Suprapubic skin (tissue), 4 donors: Measurements from ENCODE around the gene DAGLA. TPM values are rescaled to one million over a fixed set of nuclear protein-coding genes. Genes with fewer than 3 reads are reported as not detected.
A peak's percentile ranks its signal among the peaks of the same experiment; 100 is the strongest.

Experiments
- DNase-seq, 2 donors: peaks; one replicate each; pipeline ENCODE4 v3.0.0-alpha.2; 2019; ENCODE audit warnings: low spot score in 2 of 2
- H3K27ac ChIP-seq: fragments of 200-600 bp; sonication (generic); one replicate; pipeline ENCODE4 v1.5.1; 2019
- H3K27me3 ChIP-seq: fragments of 200-600 bp; sonication (generic); one replicate; pipeline ENCODE4 v1.5.1; 2019
- H3K36me3 ChIP-seq: fragments of 200-600 bp; sonication (generic); one replicate; pipeline ENCODE4 v1.5.1; 2019
- H3K4me1 ChIP-seq: fragments of 200-600 bp; sonication (generic); one replicate; pipeline ENCODE4 v1.5.1; 2019
- H3K4me3 ChIP-seq: fragments of 200-600 bp; sonication (generic); one replicate; pipeline ENCODE4 v1.5.1; 2019; ENCODE audit warnings: mild to moderate bottlenecking
- H3K9me3 ChIP-seq: fragments of 200-600 bp; sonication (generic); one replicate; pipeline ENCODE4 v1.5.1; 2019
- CTCF ChIP-seq, 2 donors: fragments of 200-600 bp in 1 of 2; fragments of 450-650 bp in 1 of 2; sonication (generic) in 1 of 2; IDR thresholded peaks; one replicate each; pipeline ENCODE4 v1.5.1; 2016 to 2019; ENCODE audit warnings: antibody characterized with exemption in 2 of 2, mild to moderate bottlenecking in 1 of 2, moderate library complexity in 1 of 2
- EP300 ChIP-seq: sonication (generic); formaldehyde crosslinking; IDR thresholded peaks from one replicate; pipeline ENCODE4 v1.6.1; 2017; ENCODE audit warnings: antibody characterized with exemption
- POLR2A ChIP-seq, 2 donors: fragments of 450-650 bp; IDR thresholded peaks; one replicate each; pipeline ENCODE4 v1.6.1; 2017; ENCODE audit warnings: antibody characterized with exemption in 2 of 2, mild to moderate bottlenecking in 2 of 2, moderate library complexity in 2 of 2
- POLR2AphosphoS5 ChIP-seq, 3 donors: sonication (generic); formaldehyde crosslinking; IDR thresholded peaks; one replicate each; pipeline ENCODE4 v1.6.1; 2017; ENCODE audit warnings: antibody characterized with exemption in 3 of 3
- WGBS: methylation state at CpG from one replicate; pipeline ENCODE4 v1.1.5; 2018; 5-methylcytosine and 5-hydroxymethylcytosine counted together
- total RNA-seq, 4 donors: library from RNA; depleted of rRNA; stranded (reverse); fragments of >200 nt; gene quantifications; one replicate each; pipeline ENCODE4 v1.1.0, GENCODE V29; 2016

DAGLA gene
- total RNA-seq, 4 donors from 2014 or later: 0.64 to 1.2 (median 0.87) TPM

- no peak overlapping the region for H3K4me3 ChIP-seq
- no peaks in the 10 kb centered on the region for H3K27me3 ChIP-seq
- no peaks in the 10 kb centered on the region for H3K9me3 ChIP-seq
- TF ChIP-seq EP300: no peak
- TF ChIP-seq POLR2A (IDR thresholded peaks at IDR 0.05): no peak
- TF ChIP-seq CTCF (IDR thresholded peaks at IDR 0.05): no peak
- no peak for TF ChIP-seq POLR2AphosphoS5 (IDR thresholded peaks at IDR 0.05)
- DNase-seq: no peak
- H3K36me3 ChIP-seq: no peaks in the 10 kb centered on the region
- 65% methylated on average over 4 of the region's 4 CpGs for WGBS
- H3K27ac ChIP-seq: no peak overlapping the region
- H3K4me1 ChIP-seq: peaks cover 28% of the 10 kb centered on the region
Observed at GRCh38 chr11:61715867-61716266, 35.7 kb downstream of the DAGLA start.

GRCh38 chr11:61716478-61717285 is 36.5 kb downstream of the DAGLA start:
- no peak for TF ChIP-seq POLR2A (IDR thresholded peaks at IDR 0.05)
- TF ChIP-seq EP300: no peak
- TF ChIP-seq POLR2AphosphoS5 (IDR thresholded peaks at IDR 0.05): no peak
- TF ChIP-seq CTCF (IDR thresholded peaks at IDR 0.05): no peak
- Histone ChIP-seq H3K9me3 (no peaks in the 10 kb centered on the region), H3K4me1 (peaks cover 28% of the 10 kb centered on the region), H3K27ac (no peak overlapping the region), H3K4me3 (no peak overlapping the region), H3K36me3 (no peaks in the 10 kb centered on the region), H3K27me3 (no peaks in the 10 kb centered on the region)
- WGBS: 85% methylated on average over 9 of the region's 13 CpGs
- no peak for DNase-seq

- Histone ChIP-seq H3K27ac (no peak overlapping the region), H3K36me3 (no peaks in the 10 kb centered on the region), H3K4me3 (no peak overlapping the region), H3K27me3 (no peaks in the 10 kb centered on the region), H3K4me1 (peaks cover 28% of the 10 kb centered on the region), H3K9me3 (no peaks in the 10 kb centered on the region)
- TF ChIP-seq POLR2AphosphoS5 (IDR thresholded peaks at IDR 0.05) (no peak), POLR2A (IDR thresholded peaks at IDR 0.05) (no peak), CTCF (IDR thresholded peaks at IDR 0.05) (no peak), EP300 (no peak)
- WGBS: 85% methylated on average over 16 of the region's 19 CpGs
- no peak for DNase-seq
Observed at GRCh38 chr11:61717286-61718033, 37.3 kb downstream of the DAGLA start.

GRCh38 chr11:61718046-61718531 is 37.9 kb downstream of the DAGLA start:
- Histone ChIP-seq H3K27ac (no peak overlapping the region), H3K4me3 (peak overlapping the region; percentile 30), H3K9me3 (no peaks in the 10 kb centered on the region), H3K4me1 (peaks cover 28% of the 10 kb centered on the region), H3K27me3 (no peaks in the 10 kb centered on the region), H3K36me3 (no peaks in the 10 kb centered on the region)
- WGBS: 33% methylated on average over 8 of the region's 9 CpGs
- DNase-seq: no peak
- TF ChIP-seq POLR2AphosphoS5 (IDR thresholded peaks at IDR 0.05): no peak
- no peak for TF ChIP-seq EP300
- TF ChIP-seq POLR2A (IDR thresholded peaks at IDR 0.05): no peak
- TF ChIP-seq CTCF (IDR thresholded peaks at IDR 0.05): no peak
